ENCODE data around the gene DNAL4. TPM values are rescaled to one million over a fixed set of nuclear protein-coding genes. Genes with fewer than 3 reads are reported as not detected.

Gene DNAL4
- total RNA-seq, 2 experiments from 2014 or later, result 1.9 to 2.7 TPM

DNA sequence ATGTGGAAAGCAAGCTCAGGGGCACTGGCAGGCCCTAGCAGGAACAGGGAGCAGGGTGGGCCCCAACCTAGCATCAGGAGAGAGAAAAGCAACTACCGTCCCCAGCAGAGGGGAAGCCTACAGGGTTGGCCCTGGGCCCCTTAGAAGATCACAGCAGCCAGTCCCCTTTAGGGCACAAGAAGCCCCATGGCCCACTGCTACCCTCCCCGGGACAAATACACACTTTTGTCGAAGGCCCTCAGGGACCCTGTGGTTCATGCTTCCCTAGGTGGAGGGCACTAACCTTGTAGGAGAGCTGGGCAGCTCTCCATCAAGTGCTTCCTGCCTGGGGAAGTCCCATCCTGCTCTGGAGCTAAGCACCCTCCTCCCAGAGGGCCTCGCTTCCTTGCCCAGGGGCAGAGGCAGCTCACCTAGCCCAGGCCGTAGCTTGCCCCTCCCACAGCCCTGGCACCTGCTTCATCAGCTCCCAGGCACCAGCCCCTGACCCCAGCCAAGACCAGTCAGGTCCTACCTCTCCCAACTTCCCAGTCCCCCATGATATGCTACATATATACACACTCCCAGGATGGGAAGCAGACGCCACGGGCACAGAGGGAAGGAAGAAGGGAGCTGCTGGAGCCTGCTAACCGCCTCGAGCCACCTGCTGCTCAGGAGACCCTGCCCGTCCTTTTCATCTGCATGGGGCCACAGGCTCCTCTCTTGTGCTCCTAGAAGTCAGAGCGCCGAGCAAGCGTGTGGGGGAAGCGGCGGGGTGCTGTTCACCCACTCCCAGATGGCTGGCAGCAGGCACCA, 58.3 kb downstream of the DNAL4 start:
- DNase-seq (peak in 2 of 14 experiments; percentile 26 to 59), ATAC-seq (ENCODE audit: poor library complexity) (peak; percentile 37)
- ChIA-PET CTCF (interaction anchor here (1.4 kb wide), 1 partner anchor 18 kb away, joined by 4 read pairs; no protein-coding TSS in a partner anchor), POLR2A (interaction anchor here (0.8 to 21.7 kb wide), 8 partner anchors 11 to 108 kb away, joined by 3 to 752 read pairs (median 6); partner anchors contain the start of genes GTPBP1, SUN2 and TOMM22)
- Mint-ChIP-seq H3K27ac (peak overlapping the region; percentile 88), H3K36me3 (ENCODE audit: low read depth) (peaks cover 97% of the 10 kb centered on the region), H3K9me3 (no peaks in the 10 kb centered on the region), H3K4me3 (peak overlapping the region; percentile 52), H3K27me3 (no peaks in the 10 kb centered on the region), H3K4me1 (ENCODE audit: low read depth) (peaks cover 62% of the 10 kb centered on the region)
- Histone ChIP-seq H3K27me3 (ENCODE audit: control insufficient read depth in 1 of 2, insufficient read depth in 2 of 2, low read length in 2 of 2) (no peaks in the 10 kb centered on the region), H3K36me3 (ENCODE audit: insufficient read depth, low read length) (peaks cover 75% of the 10 kb centered on the region), H3K4me3 (ENCODE audit: low read length) (no peak overlapping the region), H3K4me1 (ENCODE audit: insufficient read depth, low read length) (peaks cover 73% of the 10 kb centered on the region), H3K9me3 (ENCODE audit: control insufficient read depth in 1 of 2, insufficient read depth in 1 of 2, low read length in 2 of 2) (no peaks in the 10 kb centered on the region), H3K27ac (ENCODE audit: low read depth in 1 of 2, low read length in 2 of 2) (peak overlapping the region; percentile 22 to 43)
- intact Hi-C loops (cut with DNase I, micrococcal nuclease), result loop anchor here in 1 of 2 experiments (2.0 kb wide), 1 partner anchor 13 kb away; no protein-coding TSS in a partner anchor
- TF ChIP-seq, protein P1, sequence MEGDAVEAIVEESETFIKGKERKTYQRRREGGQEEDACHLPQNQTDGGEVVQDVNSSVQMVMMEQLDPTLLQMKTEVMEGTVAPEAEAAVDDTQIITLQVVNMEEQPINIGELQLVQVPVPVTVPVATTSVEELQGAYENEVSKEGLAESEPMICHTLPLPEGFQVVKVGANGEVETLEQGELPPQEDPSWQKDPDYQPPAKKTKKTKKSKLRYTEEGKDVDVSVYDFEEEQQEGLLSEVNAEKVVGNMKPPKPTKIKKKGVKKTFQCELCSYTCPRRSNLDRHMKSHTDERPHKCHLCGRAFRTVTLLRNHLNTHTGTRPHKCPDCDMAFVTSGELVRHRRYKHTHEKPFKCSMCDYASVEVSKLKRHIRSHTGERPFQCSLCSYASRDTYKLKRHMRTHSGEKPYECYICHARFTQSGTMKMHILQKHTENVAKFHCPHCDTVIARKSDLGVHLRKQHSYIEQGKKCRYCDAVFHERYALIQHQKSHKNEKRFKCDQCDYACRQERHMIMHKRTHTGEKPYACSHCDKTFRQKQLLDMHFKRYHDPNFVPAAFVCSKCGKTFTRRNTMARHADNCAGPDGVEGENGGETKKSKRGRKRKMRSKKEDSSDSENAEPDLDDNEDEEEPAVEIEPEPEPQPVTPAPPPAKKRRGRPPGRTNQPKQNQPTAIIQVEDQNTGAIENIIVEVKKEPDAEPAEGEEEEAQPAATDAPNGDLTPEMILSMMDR (IDR thresholded peaks at IDR 0.05), result no peak

DNA sequence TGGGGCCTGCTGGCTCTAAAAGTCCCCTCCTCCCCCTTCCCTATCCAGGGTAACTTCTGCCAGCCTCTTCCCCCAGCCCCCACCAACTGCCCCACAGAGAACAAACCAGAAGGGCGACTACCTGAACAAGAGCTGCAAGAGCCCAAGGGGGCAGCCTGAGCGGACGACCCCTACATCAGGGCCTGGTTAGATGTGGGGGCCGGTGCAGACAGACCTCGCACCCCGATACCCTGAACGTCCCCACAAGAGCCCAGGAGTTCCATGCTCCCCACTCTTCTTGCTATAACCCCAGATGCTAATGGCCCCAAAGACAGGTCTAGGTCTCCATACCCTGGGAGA, 58.8 kb downstream of the DNAL4 start:
- intact Hi-C loops (cut with DNase I, micrococcal nuclease), result loop anchor here in 1 of 2 experiments (2.0 kb wide), 1 partner anchor 14 kb away; no protein-coding TSS in a partner anchor
- H3K36me3 Mint-ChIP-seq (ENCODE audit: low read depth), result peaks cover 97% of the 10 kb centered on the region
- H3K4me3 ChIP-seq (ENCODE audit: low read length), result no peak overlapping the region
- ATAC-seq (ENCODE audit: poor library complexity) (no peak), DNase-seq (peak in 1 of 14 experiments; percentile 24)
- H3K4me1 Mint-ChIP-seq (ENCODE audit: low read depth), result peaks cover 65% of the 10 kb centered on the region
- ChIA-PET CTCF (interaction anchor here (0.8 to 1.4 kb wide), 2 partner anchors 19 to 31 kb away, joined by 3 to 4 read pairs; no protein-coding TSS in a partner anchor), POLR2A (interaction anchor here (0.8 to 21.7 kb wide), 9 partner anchors 11 to 108 kb away, joined by 3 to 752 read pairs (median 7); partner anchors contain the start of genes GTPBP1, SUN2 and TOMM22)
- no peaks in the 10 kb centered on the region for H3K9me3 Mint-ChIP-seq
- TF ChIP-seq, protein P1 (IDR thresholded peaks at IDR 0.05), result no peak
- peak overlapping the region; percentile 22 to 43 for H3K27ac ChIP-seq (ENCODE audit: low read depth in 1 of 2, low read length in 2 of 2)
- peaks cover 70% of the 10 kb centered on the region for H3K4me1 ChIP-seq (ENCODE audit: insufficient read depth, low read length)
- H3K4me3 Mint-ChIP-seq, result peak overlapping the region; percentile 37
- peaks cover 75% of the 10 kb centered on the region for H3K36me3 ChIP-seq (ENCODE audit: insufficient read depth, low read length)
- no peaks in the 10 kb centered on the region for H3K27me3 ChIP-seq (ENCODE audit: control insufficient read depth in 1 of 2, insufficient read depth in 2 of 2, low read length in 2 of 2)
- H3K27ac Mint-ChIP-seq, result peak overlapping the region; percentile 88
- H3K9me3 ChIP-seq (ENCODE audit: control insufficient read depth in 1 of 2, insufficient read depth in 1 of 2, low read length in 2 of 2), result no peaks in the 10 kb centered on the region
- no peaks in the 10 kb centered on the region for H3K27me3 Mint-ChIP-seq

DNA sequence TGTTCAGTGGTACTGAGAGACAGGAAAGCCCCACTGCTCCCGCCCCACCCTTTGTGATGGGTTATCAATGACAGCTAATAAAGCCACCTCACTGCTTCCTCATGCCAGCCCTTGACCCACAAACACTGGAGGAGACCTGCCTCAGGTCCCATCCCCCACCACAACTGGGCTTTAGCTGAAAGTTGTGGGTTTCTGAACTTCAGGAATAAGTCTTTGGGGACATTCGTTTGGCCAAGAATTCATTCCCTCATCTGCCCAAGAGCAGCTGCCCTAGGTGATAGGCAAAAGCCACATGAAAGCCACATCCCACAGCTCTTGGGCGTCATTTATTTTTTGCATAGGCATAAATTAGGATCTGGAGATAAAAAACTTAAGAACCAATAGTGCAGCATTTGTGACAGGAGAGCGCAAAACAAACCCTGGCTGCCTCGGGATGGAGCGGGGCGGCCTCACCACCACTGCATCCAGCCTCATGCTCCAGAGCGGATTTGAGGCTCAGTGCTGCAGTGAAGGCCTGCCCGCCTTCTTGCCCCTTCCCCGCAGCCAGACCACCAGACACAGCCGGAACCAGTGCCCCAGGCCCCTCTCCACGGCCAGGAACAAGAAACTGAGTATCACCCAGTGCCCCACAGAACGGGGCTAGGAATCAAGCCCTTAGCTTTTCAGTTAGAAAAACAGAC, 59.4 kb downstream of the DNAL4 start:
- intact Hi-C loops (cut with DNase I, micrococcal nuclease), result loop anchor here in 1 of 2 experiments (2.0 to 5.0 kb wide), 2 partner anchors 14 to 108 kb away; partner anchors contain the start of gene NPTXR
- peaks cover 75% of the 10 kb centered on the region for H3K36me3 ChIP-seq (ENCODE audit: insufficient read depth, low read length)
- TF ChIP-seq, protein P1 (IDR thresholded peaks at IDR 0.05), result no peak
- H3K27ac ChIP-seq (ENCODE audit: low read depth in 1 of 2, low read length in 2 of 2), result peak overlapping the region in 1 of 2 donors; percentile 16
- Mint-ChIP-seq H3K36me3 (ENCODE audit: low read depth) (peaks cover 97% of the 10 kb centered on the region), H3K27me3 (no peaks in the 10 kb centered on the region), H3K4me3 (peak overlapping the region; percentile 1), H3K27ac (peak overlapping the region; percentile 88), H3K4me1 (ENCODE audit: low read depth) (peaks cover 67% of the 10 kb centered on the region), H3K9me3 (no peaks in the 10 kb centered on the region)
- H3K4me1 ChIP-seq (ENCODE audit: insufficient read depth, low read length), result peaks cover 66% of the 10 kb centered on the region
- H3K9me3 ChIP-seq (ENCODE audit: control insufficient read depth in 1 of 2, insufficient read depth in 1 of 2, low read length in 2 of 2), result no peaks in the 10 kb centered on the region
- CTCF ChIA-PET, result interaction anchor here (0.8 to 2.7 kb wide), 5 partner anchors 9 to 32 kb away, joined by 3 to 15 read pairs (median 6); partner anchors contain the start of gene GTPBP1
- POLR2A ChIA-PET, result interaction anchor here (1.7 to 21.7 kb wide), 7 partner anchors 10 to 135 kb away, joined by 5 to 752 read pairs (median 33); partner anchors contain the start of genes GTPBP1, NPTXR and SUN2
- ATAC-seq (ENCODE audit: poor library complexity) (no peak), DNase-seq (no peak)
- no peak overlapping the region for H3K4me3 ChIP-seq (ENCODE audit: low read length)
- no peaks in the 10 kb centered on the region for H3K27me3 ChIP-seq (ENCODE audit: control insufficient read depth in 1 of 2, insufficient read depth in 2 of 2, low read length in 2 of 2)
